ENCODE measurements around the gene STRIP1. TPM values are rescaled to one million over a fixed set of nuclear protein-coding genes. Genes with fewer than 3 reads are reported as not detected.

The STRIP1 gene
- total and polyA plus RNA-seq, 4 donors = 5.8 to 22.8 (median 13.2) TPM

GRCh38 chr1:110008971-110009565, 25.4 kb upstream of the STRIP1 start:
- no peak overlapping the region for H3K27ac ChIP-seq (ENCODE audit: low read depth in 1 of 2, low read length in 2 of 2)
- no peaks in the 10 kb centered on the region for H3K27me3 ChIP-seq (ENCODE audit: control insufficient read depth in 4 of 4, insufficient read depth in 4 of 4, low read length in 3 of 4)
- no peak for DNase-seq (ENCODE audit: low spot score)
- peaks cover 2 to 69% (median 46%) of the 10 kb centered on the region in 4 donors for H3K4me1 ChIP-seq (ENCODE audit: control insufficient read depth in 4 of 4, insufficient read depth in 4 of 4, low read length in 3 of 4)
- peaks cover 0 to 16% (median 5%) of the 10 kb centered on the region in 4 donors for H3K36me3 ChIP-seq (ENCODE audit: control insufficient read depth in 4 of 4, insufficient read depth in 3 of 4, low read depth in 1 of 4, low read length in 3 of 4)
- WGBS = 36% methylated on average over 7 of the region's 7 CpGs
- H3K9ac ChIP-seq (ENCODE audit: low read depth in 1 of 2, low read length in 2 of 2) = no peak overlapping the region
- no peaks in the 10 kb centered on the region for H3K9me3 ChIP-seq (ENCODE audit: control insufficient read depth in 4 of 4, low read length in 3 of 4)
- TF ChIP-seq MAX (IDR thresholded peaks at IDR 0.05) = peak; percentile 27
- TF ChIP-seq HNF4A (conservative IDR thresholded peaks at IDR 0.05) = peak in 1 of 2 donors; percentile 27
- no peak for TF ChIP-seq TAF1 (conservative IDR thresholded peaks at IDR 0.05)
- no peak for TF ChIP-seq CTCF (IDR thresholded peaks at IDR 0.05; ENCODE audit: low read depth, low read length, missing input control)
- TF ChIP-seq RXRA (IDR thresholded peaks at IDR 0.05) = peak; percentile 63 to 66
- no peak for TF ChIP-seq NR2F2 (IDR thresholded peaks at IDR 0.05)
- peak in 1 of 2 donors; percentile 28 for TF ChIP-seq RAD21 (IDR thresholded peaks at IDR 0.05)
- TF ChIP-seq REST (IDR thresholded peaks at IDR 0.05) = no peak
- TF ChIP-seq EGR1 (IDR thresholded peaks at IDR 0.05; ENCODE audit: low read depth in 2 of 2) = no peak
- TF ChIP-seq ATF3 (IDR thresholded peaks at IDR 0.05) = no peak
- peak; percentile 62 for TF ChIP-seq YY1 (IDR thresholded peaks at IDR 0.05)
- no peak for TF ChIP-seq FOXA2 (IDR thresholded peaks at IDR 0.05)
- TF ChIP-seq JUND (IDR thresholded peaks at IDR 0.05) = no peak
- TF ChIP-seq SP1 (IDR thresholded peaks at IDR 0.05) = peak; percentile 15
- TF ChIP-seq GABPA (IDR thresholded peaks at IDR 0.05 in 1 of 2, conservative IDR thresholded peaks at IDR 0.05 in 1 of 2) = no peak
- TF ChIP-seq FOXA1 (IDR thresholded peaks at IDR 0.05) = no peak
- no peak for TF ChIP-seq ZBTB33 (IDR thresholded peaks at IDR 0.05)
- TF ChIP-seq HNF4G (IDR thresholded peaks at IDR 0.05) = no peak
- H3K4me3 ChIP-seq (ENCODE audit: low read depth in 1 of 3, low read length in 3 of 3) = no peak overlapping the region
